Stimulated activated naive B cell treated with anti-CD40 and anti-IgM and Interleukin-4, amounts not matched to agents 10 μg/mL and 1 μg/mL and 100 μg/mL, for 72 hours (primary cell): Measurements from ENCODE around the gene OTOP1.
"Not testable (repeated sequence)": the region's sequence is repeated elsewhere in the genome, so short reads cannot be mapped to it uniquely, and the experiment has no call there.

Experiments used
- ATAC-seq, 2 donors: fragments of 150-1000 bp; cut with Tn5 transposase; replicated peaks; 2 replicates each; pipeline ENCODE4 v1.10.0; 2021; ENCODE audit warnings: moderate library complexity in 1 of 2
- DNase-seq: peaks from one replicate; pipeline ENCODE4 v3.0.0; 2021
- H3K27ac Mint-ChIP-seq: one replicate; pipeline ENCODE4 v1.8.0; 2022; ENCODE audit warnings: mild to moderate bottlenecking, mixed read lengths
- H3K27me3 Mint-ChIP-seq, 2 donors: one replicate each; pipeline ENCODE4 v1.8.0; 2022; ENCODE audit warnings: mixed read lengths in 2 of 2
- H3K36me3 Mint-ChIP-seq, 2 donors: one replicate each; pipeline ENCODE4 v1.8.0; 2022; ENCODE audit warnings: mixed read lengths in 2 of 2, mild to moderate bottlenecking in 1 of 2
- H3K4me1 Mint-ChIP-seq, 2 donors: one replicate each; pipeline ENCODE4 v1.8.0; 2022; ENCODE audit warnings: mixed read lengths in 2 of 2, mild to moderate bottlenecking in 1 of 2
- H3K4me3 Mint-ChIP-seq, 2 donors: one replicate each; pipeline ENCODE4 v1.8.0; 2022; ENCODE audit warnings: mild to moderate bottlenecking in 2 of 2, mixed read lengths in 2 of 2, moderate library complexity in 1 of 2
- H3K9me3 Mint-ChIP-seq, 2 donors: one replicate each; pipeline ENCODE4 v1.8.0; 2022; ENCODE audit warnings: mixed read lengths in 2 of 2, mild to moderate bottlenecking in 1 of 2

The OTOP1 gene

GRCh38 chr4:4226606-4227438, at the start of gene OTOP1:
TSS of gene OTOP1 (minus strand) at chr4:4226929. CDS start at chr4:4226864, 65 bp downstream.
- no peak for DNase-seq
- Mint-ChIP-seq H3K36me3 (peaks cover 7 to 12% of the 10 kb centered on the region in 2 donors), H3K27ac (no peak within 1 kb of the TSS), H3K9me3 (peaks cover 0 to 9% of the 10 kb centered on the region in 2 donors), H3K4me1 (peaks cover 10 to 13% of the 10 kb centered on the region in 2 donors), H3K4me3 (peak within 1 kb of the TSS in 1 of 2 donors; percentile 30), H3K27me3 (peaks cover 65 to 79% of the 10 kb centered on the region in 2 donors)
- ATAC-seq, result no peak

- no peaks in the 10 kb centered on the region for H3K4me1 Mint-ChIP-seq
- DNase-seq, result no peak
- ATAC-seq, result no peak
- H3K36me3 Mint-ChIP-seq, result peaks cover 35 to 62% of the 10 kb centered on the region in 2 donors
- H3K4me3 Mint-ChIP-seq, result no peak overlapping the region
- H3K9me3 Mint-ChIP-seq, result no peaks in the 10 kb centered on the region
- no peak overlapping the region for H3K27ac Mint-ChIP-seq
- no peaks in the 10 kb centered on the region for H3K27me3 Mint-ChIP-seq
Measured at GRCh38 chr4:4274226-4274625, 47.5 kb upstream of the OTOP1 start.

GRCh38 chr4:4271912-4272311, 45.2 kb upstream of the OTOP1 start:
- H3K27ac Mint-ChIP-seq, result no peak overlapping the region
- peaks cover 0 to 3% of the 10 kb centered on the region in 2 donors for H3K4me1 Mint-ChIP-seq
- ATAC-seq (no peak), DNase-seq (no peak)
- H3K36me3 Mint-ChIP-seq, result peaks cover 39 to 64% of the 10 kb centered on the region in 2 donors
- H3K4me3 Mint-ChIP-seq, result no peak overlapping the region
- H3K27me3 Mint-ChIP-seq, result no peaks in the 10 kb centered on the region
- H3K9me3 Mint-ChIP-seq, result no peaks in the 10 kb centered on the region

GRCh38 chr4:4270529-4270928, 43.8 kb upstream of the OTOP1 start:
- Mint-ChIP-seq H3K27me3 (no peaks in the 10 kb centered on the region), H3K36me3 (peaks cover 40 to 69% of the 10 kb centered on the region in 2 donors), H3K9me3 (peaks cover 3 to 4% of the 10 kb centered on the region in 2 donors), H3K4me3 (no peak overlapping the region), H3K27ac (no peak overlapping the region), H3K4me1 (peaks cover 0 to 3% of the 10 kb centered on the region in 2 donors)
- ATAC-seq, result no peak
- DNase-seq, result no peak

GRCh38 chr4:4269856-4270255, 43.1 kb upstream of the OTOP1 start:
- peaks cover 39 to 67% of the 10 kb centered on the region in 2 donors for H3K36me3 Mint-ChIP-seq
- H3K9me3 Mint-ChIP-seq, result peaks cover 3 to 4% of the 10 kb centered on the region in 2 donors
- no peak overlapping the region for H3K27ac Mint-ChIP-seq
- DNase-seq (no peak), ATAC-seq (no peak)
- H3K4me3 Mint-ChIP-seq, result no peak overlapping the region
- H3K27me3 Mint-ChIP-seq, result no peaks in the 10 kb centered on the region
- H3K4me1 Mint-ChIP-seq, result peaks cover 0 to 3% of the 10 kb centered on the region in 2 donors

GRCh38 chr4:4269331-4269731, 42.6 kb upstream of the OTOP1 start:
- no peak overlapping the region for H3K4me3 Mint-ChIP-seq

GRCh38 chr4:4268776-4269175, 42.0 kb upstream of the OTOP1 start:
- ATAC-seq, result no peak
- H3K4me1 Mint-ChIP-seq, result peaks cover 0 to 3% of the 10 kb centered on the region in 2 donors
- H3K27ac Mint-ChIP-seq, result peak overlapping the region; percentile 42
- peaks cover 3 to 4% of the 10 kb centered on the region in 2 donors for H3K9me3 Mint-ChIP-seq
- no peak for DNase-seq
- H3K4me3 Mint-ChIP-seq, result no peak overlapping the region
- peaks cover 32 to 58% of the 10 kb centered on the region in 2 donors for H3K36me3 Mint-ChIP-seq
- H3K27me3 Mint-ChIP-seq, result no peaks in the 10 kb centered on the region

More at GRCh38 chr4:4269331-4269731, 42.6 kb upstream of the OTOP1 start:
- Mint-ChIP-seq H3K4me1 (peaks cover 0 to 3% of the 10 kb centered on the region in 2 donors), H3K36me3 (peaks cover 34 to 62% of the 10 kb centered on the region in 2 donors), H3K9me3 (peaks cover 3 to 4% of the 10 kb centered on the region in 2 donors), H3K27me3 (no peaks in the 10 kb centered on the region), H3K27ac (no peak overlapping the region)
- no peak for ATAC-seq
- DNase-seq, result no peak

- no peak overlapping the region for H3K27ac Mint-ChIP-seq
- DNase-seq (no peak), ATAC-seq (no peak)
- H3K4me3 Mint-ChIP-seq, result no peak overlapping the region
- H3K36me3 Mint-ChIP-seq, result peaks cover 32 to 52% of the 10 kb centered on the region in 2 donors
- H3K4me1 Mint-ChIP-seq, result peaks cover 0 to 3% of the 10 kb centered on the region in 2 donors
- H3K27me3 Mint-ChIP-seq, result no peaks in the 10 kb centered on the region
- H3K9me3 Mint-ChIP-seq, result peaks cover 3 to 4% of the 10 kb centered on the region in 2 donors
Measured at GRCh38 chr4:4267981-4268380, 41.3 kb upstream of the OTOP1 start.

GRCh38 chr4:4260185-4260751, 33.5 kb upstream of the OTOP1 start:
- Mint-ChIP-seq H3K4me1 (no peaks in the 10 kb centered on the region), H3K36me3 (no peaks in the 10 kb centered on the region), H3K9me3 (no peaks in the 10 kb centered on the region), H3K4me3 (no peak overlapping the region), H3K27ac (no peak overlapping the region), H3K27me3 (peaks cover 0 to 6% of the 10 kb centered on the region in 2 donors)
- DNase-seq, result no peak
- ATAC-seq, result peak; percentile 67 to 78

- DNase-seq (no peak), ATAC-seq (no peak)
- Mint-ChIP-seq H3K36me3 (no peaks in the 10 kb centered on the region), H3K9me3 (no peaks in the 10 kb centered on the region), H3K4me1 (no peaks in the 10 kb centered on the region), H3K27me3 (peaks cover under 1 to 12% of the 10 kb centered on the region in 2 donors), H3K4me3 (no peak overlapping the region), H3K27ac (no peak overlapping the region)
Measured at GRCh38 chr4:4259484-4260100, 32.9 kb upstream of the OTOP1 start.

- not testable (repeated sequence) for H3K9me3 Mint-ChIP-seq, DNase-seq, ATAC-seq, H3K4me3 Mint-ChIP-seq, H3K4me1 Mint-ChIP-seq, H3K36me3 Mint-ChIP-seq, H3K27ac Mint-ChIP-seq
- H3K27me3 Mint-ChIP-seq, result peaks cover 9 to 17% of the 10 kb centered on the region in 2 donors
Measured at GRCh38 chr4:4257705-4258104, 31.0 kb upstream of the OTOP1 start.

GRCh38 chr4:4256799-4257198, 30.1 kb upstream of the OTOP1 start:
- peaks cover 9 to 17% of the 10 kb centered on the region in 2 donors for H3K27me3 Mint-ChIP-seq
- H3K27ac Mint-ChIP-seq, result no peak overlapping the region
- H3K4me3 Mint-ChIP-seq, result no peak overlapping the region
- H3K9me3 Mint-ChIP-seq, result no peaks in the 10 kb centered on the region
- DNase-seq, result no peak
- H3K4me1 Mint-ChIP-seq, result no peaks in the 10 kb centered on the region
- no peak for ATAC-seq
- H3K36me3 Mint-ChIP-seq, result no peaks in the 10 kb centered on the region

GRCh38 chr4:4254666-4255065, 27.9 kb upstream of the OTOP1 start:
- DNase-seq, result no peak
- H3K4me1 Mint-ChIP-seq, result no peaks in the 10 kb centered on the region
- ATAC-seq, result no peak
- no peak overlapping the region for H3K27ac Mint-ChIP-seq
- no peaks in the 10 kb centered on the region for H3K9me3 Mint-ChIP-seq
- no peak overlapping the region for H3K4me3 Mint-ChIP-seq
- H3K27me3 Mint-ChIP-seq, result peaks cover 9 to 17% of the 10 kb centered on the region in 2 donors
- no peaks in the 10 kb centered on the region for H3K36me3 Mint-ChIP-seq

GRCh38 chr4:4254199-4254598, 27.5 kb upstream of the OTOP1 start:
- H3K27me3 Mint-ChIP-seq, result peaks cover 9 to 17% of the 10 kb centered on the region in 2 donors

More at GRCh38 chr4:4254199-4254598, 27.5 kb upstream of the OTOP1 start:
- H3K4me1 Mint-ChIP-seq, result peaks cover 0 to 2% of the 10 kb centered on the region in 2 donors
- ATAC-seq, result no peak
- no peak overlapping the region for H3K27ac Mint-ChIP-seq
- no peak overlapping the region for H3K4me3 Mint-ChIP-seq
- no peak for DNase-seq
- H3K9me3 Mint-ChIP-seq, result no peaks in the 10 kb centered on the region
- H3K36me3 Mint-ChIP-seq, result no peaks in the 10 kb centered on the region
